K562 (cell line): ENCODE data around the gene DIAPH3. TPM values are rescaled to one million over a fixed set of nuclear protein-coding genes. Genes with fewer than 3 reads are reported as not detected.

Experiments used
- ATAC-seq: fragments of 200-7000 bp; cut with Tn5 transposase; 3 replicates; pipeline ENCODE4 v1.9.1; 2020; ENCODE audit warnings: moderate library complexity
- BruUV-seq: library from RNA; stranded (reverse); fragments of 400-500 nt; replicated peaks from 2 replicates; lab custom pipeline; 2021; lab: Mats Ljungman, UMichigan
- CTCF ChIA-PET: fragments of 300-600 bp; formaldehyde crosslinking; extraction: SDS; loops from one replicate; lab custom pipeline; 2021; ENCODE audit warnings: low intra/inter-chr PET ratio; lab: Yijun Ruan, JAX
- POLR2A ChIA-PET: fragments of 300-600, 350-650 bp; sonication (Branson Sonifier 250); formaldehyde crosslinking; extraction: SDS; loops from one replicate; lab custom pipeline; 2021; ENCODE audit warnings: antibody characterized with exemption, inconsistent platforms; lab: Yijun Ruan, JAX
- DNase-seq, 4 experiments: peaks; one replicate each; pipeline versions ENCODE4 v3.0.0 to v3.0.0-alpha.2; 2011 to 2018; ENCODE audit warnings: low spot score in 3 of 4, mixed read lengths in 3 of 4; ENCODE audit errors: extremely low read depth in 1 of 4
- FAIRE-seq: peaks from 2 replicates; lab custom pipeline; 2011; peaks lifted over from hg19 to GRCh38; lab: Jason Lieb, UNC
- H2AFZ ChIP-seq: 2 replicates; pipeline ENCODE4 v1.6.0; 2011; ENCODE audit warnings: low read depth, low read length, control low read depth, inconsistent platforms
- H3K27ac ChIP-seq: fragments of 200-600 bp; 3 replicates; pipeline ENCODE4 v1.8.0; 2011; ENCODE audit warnings: low read depth, mild to moderate bottlenecking, control low read depth, inconsistent platforms, low read length, moderate library complexity, mixed read lengths; ENCODE audit errors: extremely low read depth
- H3K27me3 ChIP-seq, 2 experiments: fragments of 300-600 bp in 1 of 2; 2 replicates in 1 of 2; 3 replicates in 1 of 2; pipeline versions ENCODE4 v1.6.0 to v1.8.0; 2011; ENCODE audit warnings: inconsistent platforms in 2 of 2, low read length in 2 of 2, mild to moderate bottlenecking in 1 of 2, mixed read lengths in 1 of 2, moderate library complexity in 1 of 2; ENCODE audit not compliant: control insufficient read depth in 2 of 2, insufficient read depth in 2 of 2
- H3K36me3 ChIP-seq: fragments of 300-600 bp; 3 replicates; pipeline ENCODE4 v1.8.0; 2011; ENCODE audit warnings: mild to moderate bottlenecking, low read length, inconsistent platforms; ENCODE audit not compliant: control insufficient read depth, insufficient read depth
- H3K4me1 ChIP-seq, 2 experiments: fragments of 200-600 bp in 1 of 2; replicated peaks in 1 of 2; 2 replicates in 1 of 2; 3 replicates in 1 of 2; pipeline versions ENCODE4 v1.5.1 to v1.8.0; 2011; ENCODE audit warnings: inconsistent platforms in 2 of 2, low read length in 2 of 2, mild to moderate bottlenecking in 1 of 2, mixed read lengths in 1 of 2, moderate library complexity in 1 of 2; ENCODE audit not compliant: control insufficient read depth in 2 of 2, insufficient read depth in 2 of 2
- H3K4me2 ChIP-seq: 2 replicates; pipeline ENCODE4 v1.6.1; 2011; ENCODE audit warnings: low read length, control low read depth, inconsistent platforms, mixed read lengths; ENCODE audit not compliant: insufficient read depth
- H3K4me3 ChIP-seq: fragments of 200-600 bp; sonication (generic), shearing (Covaris generic); 2 replicates; pipeline ENCODE4 v1.5.1; 2016; ENCODE audit warnings: control low read depth, inconsistent platforms
- H3K79me2 ChIP-seq: fragments of 200-600 bp; 3 replicates; pipeline ENCODE4 v1.8.0; 2011; ENCODE audit warnings: low read length, inconsistent platforms; ENCODE audit not compliant: control insufficient read depth, insufficient read depth
- H3K9ac ChIP-seq, 2 experiments: 2 replicates each; pipeline versions ENCODE4 v1.6.0 to v1.6.1; 2011; ENCODE audit warnings: low read depth in 2 of 2, low read length in 2 of 2, control low read depth in 1 of 2, inconsistent platforms in 1 of 2, mild to moderate bottlenecking in 1 of 2, mixed read lengths in 1 of 2; ENCODE audit not compliant: insufficient read depth in 1 of 2
- H3K9me1 ChIP-seq: one replicate; pipeline ENCODE4 v1.6.0; 2011; ENCODE audit warnings: inconsistent platforms, mild to moderate bottlenecking, low read length, moderate library complexity; ENCODE audit not compliant: control insufficient read depth, insufficient read depth
- H3K9me3 ChIP-seq: replicated peaks from 2 replicates; pipeline ENCODE4 v1.5.1; 2011; ENCODE audit warnings: low read depth, low read length, inconsistent platforms; ENCODE audit not compliant: control insufficient read depth, insufficient read depth
- H4K20me1 ChIP-seq: replicated peaks from 2 replicates; pipeline ENCODE4 v1.6.1; 2011; ENCODE audit warnings: low read length, inconsistent platforms, mixed read lengths; ENCODE audit not compliant: control insufficient read depth, insufficient read depth
- DNMT1 ChIP-seq: fragments of 450-650 bp; IDR thresholded peaks from 2 replicates; pipeline ENCODE4 v1.6.1; 2016; ENCODE audit warnings: antibody characterized with exemption, mild to moderate bottlenecking
- ELF2 ChIP-seq: fragments of 250-450 bp; sonication (Bioruptor Pico); IDR thresholded peaks from 2 replicates; pipeline ENCODE4 v1.5.0; 2021; ENCODE audit warnings: mild to moderate bottlenecking
- HIVEP1 ChIP-seq: fragments of 250-450 bp; sonication (Bioruptor Pico); IDR thresholded peaks from 2 replicates; pipeline ENCODE4 v1.4.0; 2020; ENCODE audit warnings: mild to moderate bottlenecking
- MXI1 ChIP-seq: IDR thresholded peaks from 2 replicates; pipeline ENCODE4 v1.6.1; 2011; ENCODE audit warnings: low read depth, mild to moderate bottlenecking, improper control_type of control experiment, low read length
- NFIC ChIP-seq: fragments of 450-650 bp; IDR thresholded peaks from 2 replicates; pipeline ENCODE4 v1.6.1; 2017; ENCODE audit warnings: mild to moderate bottlenecking, inconsistent platforms
- PRMT5 ChIP-seq: sonication (generic); formaldehyde crosslinking; IDR thresholded peaks from 2 replicates; pipeline ENCODE4 v1.5.0; 2020; ENCODE audit warnings: missing genetic modification reagents
- SP1 ChIP-seq: sonication (generic); formaldehyde crosslinking; IDR thresholded peaks from 2 replicates; pipeline ENCODE4 v1.8.1; 2022; ENCODE audit warnings: mild to moderate bottlenecking, missing genetic modification reagents
- STAG1 ChIP-seq: sonication (generic); formaldehyde crosslinking; IDR thresholded peaks from 2 replicates; pipeline ENCODE4 v1.5.0; 2020; ENCODE audit warnings: missing genetic modification reagents, borderline replicate concordance
- SUPT5H ChIP-seq: fragments of 450-650 bp; IDR thresholded peaks from 2 replicates; pipeline ENCODE4 v1.6.1; 2016
- TRIM28 ChIP-seq: fragments of 450-650 bp; IDR thresholded peaks from 2 replicates; pipeline ENCODE4 v1.6.1; 2017
- ZNF263 ChIP-seq: sonication (generic); formaldehyde crosslinking; IDR thresholded peaks from 2 replicates; pipeline ENCODE4 v1.8.0; 2022; ENCODE audit warnings: mild to moderate bottlenecking, missing genetic modification reagents, borderline replicate concordance
- WGBS: fragments of 100-300 bp; shearing (Covaris generic); methylation state at CpG from one replicate; pipeline ENCODE4 v1.1.6; 2016; ENCODE audit warnings: low coverage, mixed read lengths; ENCODE audit not compliant: insufficient coverage; ENCODE audit errors: missing lambda C conversion rate; 5-methylcytosine and 5-hydroxymethylcytosine counted together
- in situ Hi-C: fragments of 300-500 bp; cut with MboI; formaldehyde crosslinking; loops from 4 replicates; pipeline ENCODE4 v1.15.0; 2018; ENCODE audit warnings: inconsistent platforms, mixed read lengths
- intact Hi-C: fragments of 100-400 bp; cut with micrococcal nuclease; formaldehyde crosslinking; loops from 2 replicates; pipeline ENCODE4 v1.14.2; 2022
- polyA plus RNA-seq, 8 experiments: library from polyadenylated mRNA; depleted of rRNA in 4 of 8; stranded (reverse) in 5 of 8; unstranded in 3 of 8; fragments of >200 nt; fragmentation: Nextera tagmentation in 2 of 8; fragmentation: Illumina TruSeq in 1 of 8; extraction: Ambion mirVana in 2 of 8; extraction: Trizol in 1 of 8; gene quantifications; 2 replicates each; pipeline versions ENCODE4 v1.2.1 to v1.2.3, GENCODE V29; 2011 to 2014; ENCODE audit warnings: inconsistent platforms in 1 of 8, missing spikeins in 1 of 8
- total RNA-seq, 7 experiments: library from RNA; depleted of rRNA in 6 of 7; stranded (reverse); fragments of >200 nt in 6 of 7; fragmentation: Illumina TruSeq in 2 of 7; extraction: Trizol in 2 of 7; gene quantifications; 2 replicates each; pipeline versions ENCODE4 v1.2.1 to v1.2.3, GENCODE V29; 2011 to 2021; ENCODE audit warnings: low replicate concordance in 1 of 7
- TF ChIP-seq, protein P1 (sequence below): sonication (generic); formaldehyde crosslinking; IDR thresholded peaks from 2 replicates; pipeline ENCODE4 v1.8.0; 2022; ENCODE audit warnings: mild to moderate bottlenecking, low read depth, missing genetic modification reagents
- TF ChIP-seq, protein P2 (sequence below), 2 experiments: IDR thresholded peaks; 2 replicates each; pipeline ENCODE4 v1.6.1; 2012; ENCODE audit warnings: improper control_type of control experiment in 2 of 2, low read depth in 2 of 2, low read length in 2 of 2, borderline replicate concordance in 1 of 2

Gene DIAPH3
- total and polyA plus RNA-seq, 9 of the 15 experiments (the other 6 are each of a cell fraction or from before 2014, with no cell fraction given): 9.0 to 18.7 (median 14.7) TPM

DNA sequence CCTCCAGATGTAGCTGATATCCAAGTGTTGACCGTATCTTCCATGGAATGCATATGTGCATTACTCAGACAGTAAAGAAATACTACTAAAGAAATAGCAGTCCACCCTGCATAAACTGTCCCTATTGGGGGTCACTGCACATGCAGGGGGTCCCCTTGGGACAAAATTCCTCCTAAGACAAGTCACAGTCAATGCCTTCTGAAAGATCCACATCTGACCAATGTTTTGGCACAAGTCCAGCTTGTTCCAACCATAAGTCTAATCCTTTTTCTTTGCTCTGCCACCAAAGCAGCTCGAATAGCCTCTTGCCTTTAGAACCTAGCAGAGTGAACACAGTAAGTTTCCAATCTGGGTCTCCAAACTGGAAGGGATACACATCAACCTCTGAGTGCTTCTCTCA lies 87.9 kb downstream of the DIAPH3 start:
- Histone ChIP-seq H3K27me3 (no peaks in the 10 kb centered on the region), H3K9ac (no peak overlapping the region), H3K79me2 (no peaks in the 10 kb centered on the region), H2AFZ (no peak overlapping the region), H4K20me1 (no peaks in the 10 kb centered on the region), H3K4me1 (no peaks in the 10 kb centered on the region), H3K4me3 (no peak overlapping the region), H3K9me3 (no peaks in the 10 kb centered on the region), H3K9me1 (no peaks in the 10 kb centered on the region), H3K27ac (no peak overlapping the region), H3K4me2 (no peak overlapping the region), H3K36me3 (no peaks in the 10 kb centered on the region; the same call in 2 of the 3 replicates)
- no TSS peak for BruUV-seq
- ChIA-PET POLR2A (no interaction called here), CTCF (no interaction called here)
- DNase-seq: no peak
- intact Hi-C loops: no loop called here
- no peak for FAIRE-seq
- 88% methylated on average over 2 of the region's 2 CpGs for WGBS
- ATAC-seq: no peak
- peak; percentile 54; the same call in 1 of the 2 replicates for TF ChIP-seq NFIC
- TF ChIP-seq SP1 (CRISPR knock-in tag): no peak
- TF ChIP-seq ELF2 (CRISPR knock-in tag): no peak
- no peak for TF ChIP-seq MXI1
- TF ChIP-seq ZNF263 (CRISPR knock-in tag): no peak
- in situ Hi-C loops: no loop called here

DNA sequence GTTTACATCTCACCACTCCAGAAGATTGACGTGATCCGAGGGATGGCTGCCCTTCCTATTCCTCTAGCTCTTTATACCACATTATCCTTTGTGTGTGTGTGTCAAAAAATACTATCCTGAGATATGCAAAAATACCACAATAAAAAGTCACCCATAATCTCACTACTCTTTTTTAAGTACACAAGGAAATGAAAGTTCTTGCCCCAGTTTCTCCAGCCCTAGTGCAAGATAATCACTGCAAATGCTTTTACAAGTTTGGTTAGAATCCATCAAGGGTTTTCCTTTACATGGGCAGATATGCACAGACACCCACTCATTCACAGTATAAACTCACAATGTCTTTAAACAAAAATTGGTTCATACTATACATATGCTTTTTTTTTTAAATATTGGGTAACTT lies 89.3 kb downstream of the DIAPH3 start:
- BruUV-seq: no TSS peak
- no peaks in the 10 kb centered on the region for H3K9me1 ChIP-seq
- WGBS: 94% methylated on average over 2 of the region's 2 CpGs
- no peak for ATAC-seq
- H3K79me2 ChIP-seq: no peaks in the 10 kb centered on the region
- no peaks in the 10 kb centered on the region for H4K20me1 ChIP-seq
- FAIRE-seq: no peak
- no peak overlapping the region for H3K4me3 ChIP-seq
- POLR2A ChIA-PET: no interaction called here
- in situ Hi-C loops: no loop called here
- H3K36me3 ChIP-seq: no peaks in the 10 kb centered on the region; the same call in 2 of the 3 replicates
- H3K4me1 ChIP-seq: no peaks in the 10 kb centered on the region
- intact Hi-C loops: no loop called here
- no peak for TF ChIP-seq HIVEP1
- TF ChIP-seq DNMT1: no peak
- TF ChIP-seq, protein P1, sequence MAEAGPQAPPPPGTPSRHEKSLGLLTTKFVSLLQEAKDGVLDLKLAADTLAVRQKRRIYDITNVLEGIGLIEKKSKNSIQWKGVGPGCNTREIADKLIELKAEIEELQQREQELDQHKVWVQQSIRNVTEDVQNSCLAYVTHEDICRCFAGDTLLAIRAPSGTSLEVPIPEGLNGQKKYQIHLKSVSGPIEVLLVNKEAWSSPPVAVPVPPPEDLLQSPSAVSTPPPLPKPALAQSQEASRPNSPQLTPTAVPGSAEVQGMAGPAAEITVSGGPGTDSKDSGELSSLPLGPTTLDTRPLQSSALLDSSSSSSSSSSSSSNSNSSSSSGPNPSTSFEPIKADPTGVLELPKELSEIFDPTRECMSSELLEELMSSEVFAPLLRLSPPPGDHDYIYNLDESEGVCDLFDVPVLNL (CRISPR knock-in tag): no peak
- TF ChIP-seq, protein P2, sequence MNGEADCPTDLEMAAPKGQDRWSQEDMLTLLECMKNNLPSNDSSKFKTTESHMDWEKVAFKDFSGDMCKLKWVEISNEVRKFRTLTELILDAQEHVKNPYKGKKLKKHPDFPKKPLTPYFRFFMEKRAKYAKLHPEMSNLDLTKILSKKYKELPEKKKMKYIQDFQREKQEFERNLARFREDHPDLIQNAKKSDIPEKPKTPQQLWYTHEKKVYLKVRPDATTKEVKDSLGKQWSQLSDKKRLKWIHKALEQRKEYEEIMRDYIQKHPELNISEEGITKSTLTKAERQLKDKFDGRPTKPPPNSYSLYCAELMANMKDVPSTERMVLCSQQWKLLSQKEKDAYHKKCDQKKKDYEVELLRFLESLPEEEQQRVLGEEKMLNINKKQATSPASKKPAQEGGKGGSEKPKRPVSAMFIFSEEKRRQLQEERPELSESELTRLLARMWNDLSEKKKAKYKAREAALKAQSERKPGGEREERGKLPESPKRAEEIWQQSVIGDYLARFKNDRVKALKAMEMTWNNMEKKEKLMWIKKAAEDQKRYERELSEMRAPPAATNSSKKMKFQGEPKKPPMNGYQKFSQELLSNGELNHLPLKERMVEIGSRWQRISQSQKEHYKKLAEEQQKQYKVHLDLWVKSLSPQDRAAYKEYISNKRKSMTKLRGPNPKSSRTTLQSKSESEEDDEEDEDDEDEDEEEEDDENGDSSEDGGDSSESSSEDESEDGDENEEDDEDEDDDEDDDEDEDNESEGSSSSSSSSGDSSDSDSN (IDR thresholded peaks at IDR 0.05; ENCODE audit: borderline replicate concordance in 1 of 2, low read depth in 2 of 2, low read length in 2 of 2): no peak
- no peak for TF ChIP-seq STAG1 (CRISPR knock-in tag)
- no peak for TF ChIP-seq TRIM28
- TF ChIP-seq PRMT5: no peak
- no peak for TF ChIP-seq SUPT5H
- TF ChIP-seq, all 486 proteins: peak for 0
- no peak overlapping the region for H2AFZ ChIP-seq
- no peak overlapping the region for H3K9ac ChIP-seq
- H3K4me2 ChIP-seq: no peak overlapping the region
- DNase-seq: no peak
- no peaks in the 10 kb centered on the region for H3K9me3 ChIP-seq
- CTCF ChIA-PET: no interaction called here
- H3K27ac ChIP-seq: no peak overlapping the region
- H3K27me3 ChIP-seq: no peaks in the 10 kb centered on the region
